DND-41 (cell line): ENCODE data around the gene BRPF1.

Source experiments
- CTCF ChIP-seq: IDR thresholded peaks from 2 replicates; pipeline ENCODE4 v1.5.1; 2012; ENCODE audit warnings: borderline replicate concordance, low read length, moderate library complexity, mild to moderate bottlenecking; ENCODE audit not compliant: poor library complexity, severe bottlenecking; ENCODE audit errors: extremely low read depth
- EZH2 ChIP-seq: IDR thresholded peaks from 3 replicates; pipeline ENCODE4 v1.6.1; 2012; ENCODE audit warnings: borderline replicate concordance, low read depth, mild to moderate bottlenecking, moderate library complexity, low read length, inconsistent platforms; ENCODE audit not compliant: severe bottlenecking

- TF ChIP-seq CTCF (no peak), EZH2 (no peak)
Measured at GRCh38 chr3:9725775-9726515, 5.6 kb upstream of the BRPF1 start.
